ENCODE data around the gene CACNA1C.

Gene CACNA1C

DNA sequence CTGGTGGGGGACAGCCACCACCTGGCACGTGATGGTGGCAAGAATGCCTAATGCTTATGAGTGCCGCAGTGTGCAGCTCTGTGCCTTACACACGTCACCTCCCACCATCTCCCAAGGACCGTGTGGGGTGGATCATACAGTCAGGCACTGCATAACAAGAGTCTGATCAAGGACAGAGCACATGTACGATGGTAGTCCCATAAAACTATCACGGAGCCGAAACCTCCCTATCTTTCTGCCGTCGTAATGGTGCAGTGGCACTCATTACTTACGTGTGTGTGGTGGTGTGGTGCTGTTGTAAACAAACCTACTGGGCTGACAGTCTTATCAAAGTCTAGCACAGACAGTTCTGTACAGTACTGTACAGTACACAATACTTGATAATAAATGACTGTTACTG is 89.3 kb downstream of the CACNA1C start:
- DNase-seq, result no peak

DNA sequence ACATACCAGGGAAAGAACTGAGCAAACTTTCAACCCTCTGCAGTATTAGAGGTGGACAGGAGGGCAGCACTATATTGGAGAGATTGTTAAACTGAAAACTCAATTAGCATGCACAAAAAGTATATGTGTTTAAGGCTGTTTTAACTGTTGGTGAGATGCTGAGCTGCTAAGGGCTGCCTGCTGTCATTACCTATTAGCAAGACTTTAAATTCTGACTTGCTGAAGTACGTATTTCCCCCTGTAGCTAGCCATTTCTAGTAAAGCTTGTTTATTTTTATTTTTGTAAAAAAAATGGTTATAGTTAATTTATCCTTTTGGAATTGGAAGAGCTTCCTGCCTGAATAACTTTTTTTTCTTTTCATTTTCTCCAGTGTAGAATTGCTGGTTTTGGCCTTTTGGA is 92.2 kb downstream of the CACNA1C start:
- no peak for DNase-seq

DNA sequence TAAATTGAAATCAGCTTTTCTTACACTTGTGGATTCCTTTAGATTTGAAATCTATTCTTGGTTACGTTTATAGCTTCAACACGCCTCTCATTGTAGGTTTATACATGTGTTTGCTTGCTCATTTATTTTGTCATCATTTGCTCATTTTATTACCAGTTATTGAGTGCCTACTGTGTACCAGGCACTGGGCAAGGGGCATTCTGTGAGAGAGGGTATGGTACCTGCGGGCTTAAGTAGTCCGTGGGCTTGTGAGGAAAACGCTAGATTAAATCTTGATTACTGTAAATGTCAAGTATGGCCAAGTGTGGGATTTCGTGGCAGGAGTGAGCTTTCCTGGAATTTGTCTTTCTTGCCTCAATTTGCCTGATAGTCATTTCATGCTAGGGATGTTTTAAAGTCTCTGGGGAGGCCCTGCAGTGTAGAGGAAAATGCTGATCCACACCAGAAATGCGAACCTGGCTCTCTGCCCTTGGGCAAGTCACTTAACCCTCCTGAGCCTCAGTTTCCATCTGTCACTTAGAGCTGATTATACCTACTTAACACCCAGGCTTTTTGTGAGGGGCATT is 92.7 kb downstream of the CACNA1C start:
- DNase-seq, result no peak

DNA sequence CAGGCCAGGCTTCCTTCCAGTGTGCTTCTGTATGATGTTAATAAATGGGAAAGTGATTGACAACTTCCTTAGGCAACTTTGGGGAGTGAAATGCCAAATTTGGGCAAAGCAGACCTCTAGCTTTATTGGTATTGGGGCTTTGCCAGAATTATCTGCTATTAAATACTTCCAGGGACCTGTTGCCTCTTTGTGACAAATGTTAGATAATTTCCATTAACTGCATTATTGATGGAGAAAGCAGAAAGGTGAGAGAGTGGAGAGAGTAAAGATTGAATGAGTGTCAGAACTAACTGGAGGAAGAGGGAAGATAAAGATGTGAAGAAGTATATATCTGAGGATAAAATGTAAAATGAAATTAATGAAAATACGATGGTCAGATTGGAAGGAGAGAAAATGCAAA is 94.5 kb downstream of the CACNA1C start:
- DNase-seq, result no peak

DNA sequence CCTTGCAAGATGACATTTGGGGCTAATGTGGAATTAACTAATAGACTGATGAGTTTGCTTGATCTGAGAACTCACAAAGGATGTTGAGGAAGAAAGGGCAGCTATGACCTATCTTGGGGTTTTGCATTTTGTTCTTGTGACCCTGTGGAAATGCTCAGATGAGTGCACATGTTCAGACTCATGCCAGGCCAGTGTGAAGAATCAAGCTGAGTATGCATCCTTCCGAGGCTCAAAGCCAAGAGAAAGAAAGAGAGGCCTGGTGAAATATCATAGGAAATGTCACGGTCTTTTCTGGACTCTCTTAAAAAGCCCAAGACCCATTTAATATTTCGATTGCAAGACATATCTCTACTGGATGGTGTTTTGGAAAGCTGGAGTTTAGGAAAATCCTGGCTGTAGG is 96.3 kb downstream of the CACNA1C start:
- no peak for DNase-seq

DNA sequence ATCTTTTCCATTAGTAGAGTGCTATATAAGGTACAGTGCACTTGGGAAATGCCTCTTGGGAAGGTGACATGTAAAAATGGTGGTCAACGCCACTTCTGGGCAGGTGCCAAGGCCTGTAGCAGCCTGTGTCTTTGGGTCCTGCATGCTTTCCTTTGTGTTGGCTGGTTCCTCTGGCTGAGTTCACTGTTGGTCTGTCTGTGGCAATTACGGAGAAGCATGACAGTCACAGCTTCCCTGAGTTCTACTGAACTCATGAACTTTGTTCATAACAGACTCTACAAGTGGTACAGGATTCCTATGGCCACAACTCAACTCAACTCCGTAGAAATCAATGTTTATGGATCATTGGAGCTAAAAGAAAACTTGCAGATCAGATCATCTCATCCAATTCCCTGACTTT is 98.0 kb downstream of the CACNA1C start:
- no peak for DNase-seq

DNA sequence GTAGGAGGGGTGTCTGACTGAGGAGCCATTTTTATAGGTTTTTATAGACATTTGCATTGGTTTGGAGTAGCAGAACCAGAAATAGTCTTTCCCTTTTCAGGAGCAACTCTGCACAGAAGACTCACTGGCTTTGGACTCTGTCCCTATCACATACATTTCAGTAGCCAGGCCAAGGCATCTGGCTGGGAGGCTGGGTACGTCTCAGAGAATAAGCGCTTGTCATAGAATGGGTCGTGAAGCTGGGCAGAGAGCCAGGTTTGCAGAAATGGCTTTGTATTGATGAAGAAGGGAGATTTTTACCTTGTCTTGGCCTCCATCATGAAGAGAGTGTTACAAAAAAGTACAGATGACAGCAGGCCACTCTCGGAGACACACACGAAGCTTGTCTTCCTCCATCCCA is 98.6 kb downstream of the CACNA1C start:
- no peak for DNase-seq

DNA sequence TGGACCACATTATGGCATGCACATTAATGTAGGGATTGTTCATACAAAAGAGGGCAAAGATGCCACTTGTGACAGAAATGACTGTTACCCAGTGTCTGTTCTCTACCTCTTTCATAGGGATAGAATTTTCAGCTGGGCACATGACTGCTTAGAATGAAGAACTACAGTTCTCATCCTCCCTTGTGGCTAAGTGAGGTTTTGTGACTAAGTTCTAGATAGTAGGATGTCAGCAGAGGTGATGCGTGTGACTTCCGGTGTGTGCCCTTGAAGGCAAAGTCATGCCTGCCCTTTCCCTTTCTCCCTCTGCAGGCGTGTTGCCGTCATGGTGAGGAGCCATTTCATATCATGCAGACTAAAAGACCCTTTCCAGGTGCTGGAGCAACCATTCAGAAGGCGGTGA is 99.3 kb downstream of the CACNA1C start:
- DNase-seq, result no peak

DNA sequence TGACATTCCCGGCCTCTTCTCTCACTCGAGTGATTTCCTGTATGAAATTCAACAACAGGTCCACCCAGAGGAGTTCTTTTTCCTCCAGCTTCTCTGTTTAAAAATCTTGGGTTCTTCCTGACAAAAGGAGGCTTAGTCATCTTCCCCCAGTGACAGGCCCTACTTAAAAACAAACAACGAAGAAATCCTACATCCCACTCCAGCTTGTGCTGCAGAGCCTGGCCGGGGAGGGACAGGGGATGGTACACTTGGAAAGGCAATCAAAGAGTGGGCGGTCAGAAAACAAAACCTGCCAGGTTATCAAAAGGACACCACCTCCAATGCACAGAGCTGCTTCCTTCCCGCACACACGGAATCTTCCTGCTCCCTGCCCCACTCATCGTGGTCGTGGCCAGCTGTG is 101.3 kb downstream of the CACNA1C start:
- no peak for DNase-seq

DNA sequence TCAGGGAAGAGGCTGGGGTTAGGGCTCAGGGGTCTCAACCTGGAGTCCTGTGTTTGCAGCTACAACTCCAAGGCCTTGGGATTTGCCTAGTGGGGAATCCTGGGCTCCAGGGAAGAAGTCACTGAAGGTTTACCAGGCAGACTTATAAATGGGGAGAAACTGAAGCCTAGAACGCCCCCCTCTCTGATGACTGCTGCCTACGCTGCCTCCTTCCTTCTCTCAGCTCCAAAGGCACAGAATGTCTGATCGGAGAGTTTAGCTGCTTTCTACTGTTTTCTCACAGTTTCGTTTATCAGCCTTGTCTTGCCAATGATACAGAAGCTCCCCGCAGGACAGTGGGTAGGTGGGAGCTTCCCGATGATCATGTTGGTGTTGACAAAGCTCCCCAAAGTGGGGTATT is 101.7 kb downstream of the CACNA1C start:
- DNase-seq, result no peak

DNA sequence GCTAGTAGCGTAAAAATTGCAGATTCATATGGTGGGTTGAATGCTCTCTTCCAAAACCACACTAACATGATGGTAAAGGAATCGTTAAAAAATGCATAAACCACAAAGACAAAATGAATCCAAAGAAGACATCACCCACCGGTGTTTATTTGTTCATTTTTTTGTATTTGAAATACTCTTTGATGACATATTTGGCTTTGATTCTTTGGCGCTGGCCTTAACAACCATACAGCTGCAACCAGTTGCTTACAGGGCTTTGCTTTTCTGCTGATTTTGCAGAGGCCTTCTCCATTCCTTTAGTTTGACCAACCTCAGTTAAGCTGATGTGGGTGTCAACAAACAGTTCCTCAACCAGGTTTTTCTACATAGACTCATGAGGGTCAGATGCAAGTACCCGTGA is 103.5 kb downstream of the CACNA1C start:
- DNase-seq, result no peak

DNA sequence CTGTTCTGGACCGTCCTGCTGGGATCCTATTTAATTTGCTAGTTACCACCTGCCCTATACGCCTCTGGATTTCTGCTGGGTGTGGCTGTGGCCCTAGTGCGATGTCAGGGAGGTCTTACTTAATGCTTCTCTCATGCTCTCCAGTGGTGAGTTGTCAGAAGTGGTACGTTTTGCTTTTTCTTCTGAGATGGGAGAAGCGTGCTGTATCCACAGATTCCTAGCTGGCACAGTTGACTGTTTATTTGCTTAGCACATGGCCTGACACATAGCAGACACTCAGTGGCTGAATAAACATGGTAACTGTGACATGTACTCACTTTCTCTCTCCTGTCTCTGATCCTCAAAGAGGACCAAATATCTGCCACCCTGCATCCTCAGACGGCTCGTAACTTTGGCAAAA is 107.3 kb downstream of the CACNA1C start:
- no peak for DNase-seq

DNA sequence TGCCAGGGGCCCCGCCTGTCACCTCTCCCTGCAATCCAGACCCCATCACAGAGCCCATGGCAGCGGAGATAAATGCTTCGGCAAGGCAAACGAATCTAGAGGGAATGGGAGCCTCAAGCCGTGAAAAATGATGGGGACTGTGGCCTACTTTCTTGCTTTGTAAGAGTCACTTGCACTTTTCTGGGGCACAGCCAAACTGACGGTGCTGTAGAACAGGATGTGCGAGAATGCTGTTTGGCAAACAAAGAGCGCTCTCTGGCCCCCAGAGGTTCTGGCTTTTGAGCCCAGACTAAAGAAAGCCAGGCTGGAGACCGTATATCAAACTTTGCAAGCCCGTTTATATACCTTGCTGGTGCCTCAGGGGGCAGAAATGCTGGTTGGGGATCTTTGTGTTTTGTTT is 108.7 kb downstream of the CACNA1C start:
- DNase-seq, result no peak

DNA sequence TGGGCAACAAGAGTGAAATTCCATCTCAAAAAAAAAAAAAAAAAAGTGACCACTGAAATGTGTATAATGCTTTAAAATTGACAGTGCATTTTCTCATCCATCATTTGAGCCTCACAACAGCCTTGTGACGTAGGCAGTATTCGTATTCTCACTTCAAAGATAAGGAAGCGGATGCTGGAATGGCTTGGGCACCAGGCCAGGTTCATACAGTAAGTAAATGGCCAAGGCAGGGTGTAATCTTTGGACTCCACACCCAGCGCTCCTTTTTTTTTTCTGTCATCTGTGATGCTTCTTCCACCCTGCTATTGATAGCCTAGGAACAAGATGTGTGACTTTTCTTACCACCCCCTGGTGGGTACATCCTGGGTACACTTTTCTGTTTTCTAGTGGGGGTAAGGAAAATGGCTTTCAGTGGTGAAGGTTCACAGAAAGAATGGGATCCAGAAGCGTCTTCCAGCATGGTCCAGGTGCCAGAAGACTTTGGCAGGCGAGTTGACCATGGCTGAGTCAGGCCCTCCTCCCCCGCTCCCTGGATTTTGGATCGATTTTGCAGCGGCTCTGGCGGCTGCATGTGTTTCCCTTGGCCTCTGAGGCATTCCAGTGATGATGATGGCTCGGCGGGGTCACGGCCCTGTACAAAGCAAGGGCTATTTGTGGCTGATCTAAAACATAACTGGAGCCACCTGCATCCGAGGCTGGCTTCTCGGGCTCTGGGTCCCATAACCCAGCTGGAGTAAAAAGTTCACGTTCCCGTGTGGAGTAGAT is 110.6 kb downstream of the CACNA1C start:
- no peak for DNase-seq

DNA sequence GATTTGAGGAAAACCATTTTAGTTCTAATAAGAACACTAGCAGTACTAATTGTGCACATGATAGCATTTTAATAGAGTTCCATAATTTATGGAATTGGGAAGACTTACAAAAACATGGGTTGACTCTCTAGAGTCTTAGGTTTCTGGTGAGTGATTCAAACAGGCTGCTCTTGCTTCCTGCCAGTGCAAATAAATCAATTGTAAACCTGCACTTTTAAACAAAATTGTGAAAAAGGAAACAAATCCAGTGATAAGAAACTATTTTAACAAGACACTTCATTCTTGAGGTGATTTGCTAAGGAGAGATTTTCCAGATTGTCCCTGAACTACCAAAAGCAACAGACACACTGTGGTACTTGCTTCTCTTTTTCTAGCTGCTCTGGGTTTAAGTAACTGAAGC is 112.2 kb downstream of the CACNA1C start:
- DNase-seq, result no peak

DNA sequence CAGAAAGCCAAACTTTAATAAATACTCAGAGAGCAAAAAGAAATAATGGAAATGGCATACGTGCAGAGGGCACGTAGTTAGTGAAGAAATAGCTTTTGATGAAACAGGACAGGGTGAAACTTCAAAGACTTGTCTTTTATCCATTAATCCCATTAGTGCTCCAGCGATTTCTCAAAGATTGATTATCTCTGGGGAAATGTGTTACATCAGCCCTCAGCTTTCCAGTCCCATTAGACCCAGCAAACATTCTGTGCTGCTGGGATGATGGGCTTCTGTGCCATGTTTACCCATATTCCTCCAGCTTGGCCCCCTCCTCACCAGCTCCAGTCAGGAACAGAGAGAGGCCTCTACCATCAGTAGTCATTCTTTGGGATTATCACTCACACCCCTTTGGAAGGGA is 113.1 kb downstream of the CACNA1C start:
- no peak for DNase-seq

DNA sequence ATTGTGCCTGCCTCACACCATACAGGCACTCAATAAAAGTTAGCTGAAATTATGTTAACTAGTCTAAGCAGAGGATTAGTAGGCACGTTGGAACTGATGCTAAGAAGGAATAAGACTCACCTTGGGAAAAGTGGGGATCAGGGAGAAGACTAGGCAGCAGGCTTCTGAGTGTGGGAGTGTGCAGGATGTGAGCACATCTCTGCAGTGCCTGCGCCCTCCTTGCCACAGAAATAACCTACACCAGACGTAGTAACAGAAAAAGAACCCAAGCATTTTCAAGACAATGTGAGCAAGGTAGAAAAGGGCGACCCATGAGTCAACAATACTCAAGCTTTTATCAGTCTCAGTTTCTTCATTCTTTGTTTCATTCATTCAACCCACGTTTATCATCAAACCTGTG is 113.9 kb downstream of the CACNA1C start:
- no peak for DNase-seq

DNA sequence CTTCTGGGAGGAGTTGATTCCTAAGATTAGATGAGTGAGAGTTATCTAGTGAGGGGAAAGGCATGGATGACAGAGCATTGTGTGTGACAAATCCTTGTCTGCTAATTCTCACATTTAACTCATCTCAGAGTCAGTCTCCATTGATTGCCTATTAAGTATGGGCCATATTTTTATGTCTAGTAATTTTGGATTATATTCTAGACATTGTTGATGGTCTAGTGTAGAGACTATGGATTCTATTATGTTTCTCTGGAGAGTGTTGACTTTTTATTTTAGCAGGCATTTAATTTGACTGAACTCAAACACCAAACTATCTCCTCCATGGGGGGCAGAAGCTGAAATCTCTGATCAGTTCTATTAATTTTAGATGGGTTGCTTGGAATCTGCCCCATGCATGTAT is 114.4 kb downstream of the CACNA1C start:
- DNase-seq, result no peak

DNA sequence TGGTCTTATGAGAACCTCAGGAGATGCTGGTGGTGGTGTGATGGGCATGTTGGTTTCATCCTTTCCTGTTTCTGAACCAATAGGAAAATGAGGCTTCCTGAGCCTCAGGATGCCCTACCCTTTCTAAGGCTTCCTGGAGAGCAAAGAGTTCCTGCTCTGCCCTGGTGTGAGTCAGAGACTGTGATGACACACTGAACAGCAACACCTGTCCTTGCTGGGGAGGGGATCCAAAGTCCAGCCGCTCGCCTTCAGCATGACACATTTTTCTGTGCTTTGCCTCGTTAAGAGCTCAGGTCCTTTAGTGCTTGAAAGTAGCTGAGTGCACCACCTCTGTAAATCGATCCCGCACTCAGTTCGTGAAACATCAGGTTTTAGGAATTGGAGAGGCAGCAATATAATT is 116.0 kb downstream of the CACNA1C start:
- DNase-seq, result no peak

DNA sequence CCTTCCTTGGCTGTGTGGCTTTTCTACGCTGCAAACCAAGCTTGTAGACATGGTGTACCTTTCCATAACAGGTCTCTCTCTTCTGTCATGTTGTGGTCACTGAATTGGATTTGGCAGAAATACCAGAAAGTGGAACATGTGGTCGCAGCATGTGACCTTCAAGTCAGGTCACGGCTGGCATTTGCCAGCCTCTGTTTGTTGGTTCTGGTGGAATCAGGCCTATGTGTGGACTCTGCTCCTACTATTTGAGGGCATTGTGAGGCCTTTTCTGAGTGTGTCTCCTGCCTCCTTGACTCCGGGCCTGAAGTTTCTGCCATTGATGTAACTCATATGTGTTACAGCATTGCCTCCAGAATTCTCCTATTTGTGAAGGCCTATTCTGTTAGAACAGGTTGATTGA is 116.7 kb downstream of the CACNA1C start:
- no peak for DNase-seq

DNA sequence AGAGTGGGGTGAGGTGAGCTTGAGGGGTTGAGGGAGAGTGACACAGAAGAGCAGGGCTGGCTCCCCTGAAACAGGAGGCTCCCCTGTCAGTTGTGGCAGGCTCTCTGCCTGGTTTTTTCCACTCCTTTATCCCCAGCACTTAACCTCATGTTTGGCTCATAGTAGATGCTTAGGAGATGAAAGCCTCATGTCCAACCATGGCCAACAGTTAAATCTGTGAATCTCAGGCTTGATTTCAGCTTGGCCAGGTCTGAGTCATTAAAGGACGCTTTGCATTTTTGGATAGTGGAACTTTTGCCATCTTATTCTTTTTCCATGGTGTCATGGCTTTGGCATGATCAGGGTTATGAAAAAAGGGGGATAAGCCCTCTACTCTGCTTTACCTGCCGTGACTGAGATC is 117.2 kb downstream of the CACNA1C start:
- DNase-seq, result no peak

DNA sequence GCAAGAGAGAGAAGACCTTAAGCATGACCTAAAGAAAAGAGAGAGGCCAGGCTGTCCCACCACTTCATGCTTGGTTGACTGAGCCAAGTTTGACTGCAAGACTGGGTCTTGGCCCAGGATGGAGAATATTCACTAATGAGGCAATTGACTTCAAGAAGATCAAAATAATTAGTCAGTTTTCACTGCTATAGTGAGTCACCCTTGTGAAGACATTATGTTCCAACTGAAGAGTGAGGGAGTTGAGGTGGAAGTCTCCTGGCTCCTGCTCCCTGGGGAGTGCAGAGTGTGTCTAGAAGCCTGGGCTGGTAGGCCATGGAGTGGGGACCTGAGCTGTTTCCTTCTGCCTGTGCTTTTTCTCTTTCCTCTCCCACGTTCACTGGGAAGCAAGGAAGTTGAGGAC is 117.6 kb downstream of the CACNA1C start:
- DNase-seq, result no peak

DNA sequence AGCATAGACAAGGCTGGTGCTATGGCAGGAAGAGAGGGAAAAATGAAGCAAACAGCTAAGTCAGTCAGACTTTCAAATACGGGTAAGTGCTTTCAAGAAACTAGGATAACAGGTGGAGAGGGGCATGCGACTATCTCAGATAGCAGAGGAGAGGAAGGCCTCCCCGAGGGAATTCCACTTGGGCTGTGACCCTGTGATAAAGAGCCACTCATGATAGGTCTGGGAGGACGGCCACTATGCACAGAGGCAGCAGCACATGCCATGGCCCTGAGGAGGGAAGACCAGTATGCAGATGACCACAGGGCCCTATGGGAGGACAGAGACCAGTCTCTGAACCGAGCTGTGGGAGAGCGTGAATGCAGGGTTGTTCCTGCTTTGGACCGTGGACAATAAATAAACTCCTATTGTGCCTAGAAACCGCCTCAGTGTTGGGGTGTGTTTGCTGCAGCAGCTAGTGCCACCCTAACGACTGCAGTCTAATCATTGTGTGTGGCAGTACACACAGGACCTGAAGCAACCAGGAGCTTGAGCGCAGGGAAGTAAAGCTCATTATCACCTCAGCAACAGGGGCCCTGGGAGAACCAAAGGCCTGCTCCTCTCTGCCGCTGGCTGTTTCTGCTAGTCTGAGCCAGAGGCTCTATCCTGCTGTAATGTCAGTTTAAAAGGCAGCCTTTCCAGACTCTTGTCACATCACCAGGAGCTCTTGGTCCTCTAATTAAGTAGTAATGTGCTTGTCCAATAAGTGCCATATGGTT is 119.1 kb downstream of the CACNA1C start:
- no peak for DNase-seq

DNA sequence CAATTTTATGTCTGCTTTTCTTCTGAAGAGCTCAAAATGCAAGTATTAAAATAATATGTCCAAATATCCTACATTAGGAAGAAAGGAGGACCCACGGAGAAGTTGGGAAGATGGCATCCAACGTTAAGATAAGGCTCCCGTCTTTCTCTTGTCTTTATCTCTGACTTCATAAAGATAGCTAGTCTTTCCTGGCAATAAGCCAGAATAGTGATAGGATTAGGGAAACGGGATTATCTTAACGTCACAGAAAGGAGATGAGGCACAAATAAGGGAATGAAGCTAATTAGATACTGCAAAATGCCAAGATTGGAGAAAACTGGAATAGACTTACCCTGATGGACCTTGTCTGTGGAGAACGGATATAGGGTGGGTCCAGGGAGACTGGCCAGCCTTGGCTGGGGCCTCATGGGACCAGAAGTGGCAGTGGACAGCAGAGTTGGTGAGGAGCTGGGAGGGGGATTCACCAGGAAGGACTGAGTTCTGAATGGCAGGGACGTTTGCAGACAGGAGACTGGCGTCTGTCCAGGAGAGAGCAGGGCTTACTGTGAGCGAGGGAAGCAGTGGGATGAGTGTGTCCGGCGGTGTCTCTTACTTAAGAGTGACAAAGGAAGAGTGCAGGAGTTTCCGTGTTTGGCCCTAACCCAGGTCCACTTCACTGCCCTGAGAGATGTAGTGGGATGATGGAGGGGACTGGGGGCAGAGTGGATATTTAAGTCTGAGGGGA is 119.9 kb downstream of the CACNA1C start:
- no peak for DNase-seq
